Natural killer cell (primary cell): Measurements from ENCODE around the gene HIC1. TPM values are rescaled to one million over a fixed set of nuclear protein-coding genes. Genes with fewer than 3 reads are reported as not detected.
A peak's percentile ranks its signal among the peaks of the same experiment; 100 is the strongest.

Experiments
- ATAC-seq, 3 donors: fragments of 150-1000 bp in 2 of 3; fragments of 200-7000 bp in 1 of 3; cut with Tn5 transposase; 1 replicate in 1 of 3; 2 replicates in 2 of 3; pipeline ENCODE4 v1.10.0; 2021; ENCODE audit warnings: mild to moderate bottlenecking in 2 of 3, moderate library complexity in 2 of 3
- DNase-seq, 2 donors: peaks; one replicate each; pipeline versions ENCODE4 v3.0.0 to v3.0.0-alpha.2; 2013 to 2021; ENCODE audit warnings: mixed read lengths in 1 of 2
- H3K27ac ChIP-seq: one replicate; pipeline ENCODE4 v1.5.1; 2013; ENCODE audit warnings: mild to moderate bottlenecking, low read length
- H3K27me3 ChIP-seq: one replicate; pipeline ENCODE4 v1.6.1; 2013; ENCODE audit warnings: low read length; ENCODE audit not compliant: control insufficient read depth, insufficient read depth
- H3K36me3 ChIP-seq: one replicate; pipeline ENCODE4 v1.6.1; 2013; ENCODE audit warnings: low read length; ENCODE audit not compliant: control insufficient read depth, insufficient read depth
- H3K4me1 ChIP-seq: one replicate; pipeline ENCODE4 v1.6.1; 2013; ENCODE audit warnings: low read length; ENCODE audit not compliant: control insufficient read depth, insufficient read depth
- H3K4me3 ChIP-seq: one replicate; pipeline ENCODE4 v1.5.1; 2013; ENCODE audit warnings: low read length
- H3K9me3 ChIP-seq: one replicate; pipeline ENCODE4 v1.6.1; 2013; ENCODE audit warnings: low read length; ENCODE audit not compliant: control insufficient read depth, insufficient read depth
- H3K27ac Mint-ChIP-seq, 2 donors: one replicate each; pipeline ENCODE4 v1.8.0; 2022; ENCODE audit warnings: mild to moderate bottlenecking in 2 of 2, mixed read lengths in 2 of 2, moderate library complexity in 1 of 2
- H3K27me3 Mint-ChIP-seq, 2 donors: one replicate each; pipeline ENCODE4 v1.8.0; 2022; ENCODE audit warnings: low read depth in 2 of 2, mixed read lengths in 2 of 2
- H3K36me3 Mint-ChIP-seq: one replicate; pipeline ENCODE4 v1.8.0; 2022; ENCODE audit warnings: mixed read lengths
- H3K4me1 Mint-ChIP-seq, 2 donors: one replicate each; pipeline ENCODE4 v1.8.0; 2022; ENCODE audit warnings: mixed read lengths in 2 of 2
- H3K4me3 Mint-ChIP-seq: one replicate; pipeline ENCODE4 v1.8.0; 2022; ENCODE audit warnings: mild to moderate bottlenecking, moderate library complexity, mixed read lengths
- H3K9me3 Mint-ChIP-seq, 2 donors: one replicate each; pipeline ENCODE4 v1.8.0; 2022; ENCODE audit warnings: mixed read lengths in 2 of 2
- WGBS: methylation state at CpG from one replicate; pipeline ENCODE4 v1.1.7; 2013; ENCODE audit warnings: missing lambda C conversion rate; ENCODE audit not compliant: insufficient coverage; 5-methylcytosine and 5-hydroxymethylcytosine counted together
- intact Hi-C: fragments of 100-400 bp; cut with micrococcal nuclease; formaldehyde crosslinking; loops from one replicate; pipeline ENCODE4 v1.14.2; 2022
- total RNA-seq, 4 donors: library from RNA; stranded (reverse); fragments of 120-200 nt in 1 of 4; gene quantifications; one replicate each; pipeline versions ENCODE4 v1.2.3 to v1.2.4, GENCODE V29; 2013 to 2022
- TF ChIP-seq, protein P1 (sequence below): fragments of 200-600 bp; IDR thresholded peaks from one replicate; pipeline ENCODE4 v1.8.0; 2022; ENCODE audit warnings: antibody characterized with exemption

Gene HIC1
- total RNA-seq, 3 donors from 2014 or later (not counting 1 experiment from before 2014, with no cell fraction given), result 19.2 to 26.4 (median 20.7) TPM

DNA sequence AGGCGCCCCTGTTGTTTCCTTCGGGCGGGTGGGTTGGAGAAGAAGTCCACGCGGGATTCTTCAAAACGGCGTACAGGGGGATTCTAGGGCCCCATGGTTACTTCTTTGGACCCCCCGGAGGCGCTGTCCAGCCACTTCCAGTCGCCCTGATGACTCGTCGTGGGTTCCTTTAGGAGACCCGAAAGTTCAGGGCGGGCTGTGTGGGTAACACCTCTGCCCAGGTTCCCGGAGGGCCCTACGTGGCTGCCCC lies 716 bp upstream of the HIC1 start:
- Mint-ChIP-seq H3K9me3 (no peaks in the 10 kb centered on the region), H3K27me3 (no peaks in the 10 kb centered on the region), H3K4me1 (peaks cover 11 to 26% of the 10 kb centered on the region in 2 donors), H3K27ac (peak overlapping the region; percentile 54 to 84), H3K4me3 (peak overlapping the region; percentile 86), H3K36me3 (no peaks in the 10 kb centered on the region)
- DNase-seq (no peak), ATAC-seq (no peak)
- peaks cover 5% of the 10 kb centered on the region for H3K27me3 ChIP-seq
- WGBS, result 1% methylated on average over 16 of the region's 16 CpGs
- TF ChIP-seq, protein P1, sequence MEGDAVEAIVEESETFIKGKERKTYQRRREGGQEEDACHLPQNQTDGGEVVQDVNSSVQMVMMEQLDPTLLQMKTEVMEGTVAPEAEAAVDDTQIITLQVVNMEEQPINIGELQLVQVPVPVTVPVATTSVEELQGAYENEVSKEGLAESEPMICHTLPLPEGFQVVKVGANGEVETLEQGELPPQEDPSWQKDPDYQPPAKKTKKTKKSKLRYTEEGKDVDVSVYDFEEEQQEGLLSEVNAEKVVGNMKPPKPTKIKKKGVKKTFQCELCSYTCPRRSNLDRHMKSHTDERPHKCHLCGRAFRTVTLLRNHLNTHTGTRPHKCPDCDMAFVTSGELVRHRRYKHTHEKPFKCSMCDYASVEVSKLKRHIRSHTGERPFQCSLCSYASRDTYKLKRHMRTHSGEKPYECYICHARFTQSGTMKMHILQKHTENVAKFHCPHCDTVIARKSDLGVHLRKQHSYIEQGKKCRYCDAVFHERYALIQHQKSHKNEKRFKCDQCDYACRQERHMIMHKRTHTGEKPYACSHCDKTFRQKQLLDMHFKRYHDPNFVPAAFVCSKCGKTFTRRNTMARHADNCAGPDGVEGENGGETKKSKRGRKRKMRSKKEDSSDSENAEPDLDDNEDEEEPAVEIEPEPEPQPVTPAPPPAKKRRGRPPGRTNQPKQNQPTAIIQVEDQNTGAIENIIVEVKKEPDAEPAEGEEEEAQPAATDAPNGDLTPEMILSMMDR, result no peak
- H3K4me3 ChIP-seq, result peak overlapping the region; percentile 31
- H3K36me3 ChIP-seq, result no peaks in the 10 kb centered on the region
- peaks cover 64% of the 10 kb centered on the region for H3K4me1 ChIP-seq
- H3K27ac ChIP-seq, result peak overlapping the region; percentile 48
- intact Hi-C loops, result loop anchor here (1.0 kb wide), 3 partner anchors 190 to 299 kb away; no protein-coding TSS in a partner anchor
- no peaks in the 10 kb centered on the region for H3K9me3 ChIP-seq

DNA sequence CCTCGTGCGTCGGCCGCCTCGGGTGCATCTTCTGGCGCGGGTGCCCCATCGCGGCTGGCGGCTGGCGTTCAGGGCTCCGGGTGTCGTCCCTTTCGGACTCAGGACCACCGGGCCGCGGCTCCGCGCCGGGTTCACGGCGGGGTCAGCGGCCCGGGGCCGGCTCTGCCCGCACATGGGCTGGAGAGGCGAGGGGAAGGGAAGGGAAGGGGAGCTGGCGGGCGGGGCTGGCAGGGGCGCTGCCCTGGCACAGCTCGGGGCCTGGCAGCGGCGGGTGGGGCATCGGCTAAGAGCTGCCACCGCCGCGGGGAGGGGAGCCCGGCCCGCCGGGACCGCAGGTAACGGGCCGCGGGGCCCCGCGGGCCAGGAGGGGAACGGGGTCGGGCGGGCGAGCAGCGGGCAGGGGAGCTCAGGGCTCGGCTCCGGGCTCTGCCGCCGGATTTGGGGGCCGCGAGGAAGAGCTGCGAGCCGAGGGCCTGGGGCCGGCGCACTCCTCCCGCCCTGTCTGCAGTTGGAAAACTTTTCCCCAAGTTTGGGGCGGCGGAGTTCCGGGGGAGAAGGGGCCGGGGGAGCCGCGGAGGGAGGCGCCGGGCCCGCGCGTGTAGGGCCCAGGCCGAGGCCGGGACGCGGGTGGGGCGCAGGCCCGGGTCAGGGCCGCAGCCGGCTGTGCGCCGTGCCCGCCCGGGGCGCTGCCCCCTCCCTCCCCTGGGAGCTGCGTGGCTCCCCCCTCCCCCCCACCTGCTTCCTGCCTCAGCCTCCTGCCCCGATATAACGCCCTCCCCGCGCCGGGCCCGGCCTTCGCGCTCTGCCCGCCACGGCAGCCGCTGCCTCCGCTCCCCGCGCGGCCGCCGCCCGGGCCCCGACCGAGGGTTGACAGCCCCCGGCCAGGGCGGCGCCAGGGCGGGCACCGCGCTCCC lies 646 bp downstream of the HIC1 start:
- intact Hi-C loops, result no loop called here
- DNase-seq, result peak; percentile 46 to 72
- under 1% methylated on average over 113 of the region's 113 CpGs for WGBS
- ATAC-seq, result peak in 2 of 3 donors; percentile 1 to 3
- Mint-ChIP-seq H3K9me3 (no peaks in the 10 kb centered on the region), H3K27me3 (no peaks in the 10 kb centered on the region), H3K4me3 (peak overlapping the region; percentile 78), H3K4me1 (peaks cover 21 to 37% of the 10 kb centered on the region in 2 donors), H3K27ac (peak overlapping the region; percentile 54 to 84), H3K36me3 (no peaks in the 10 kb centered on the region)
- Histone ChIP-seq H3K9me3 (no peaks in the 10 kb centered on the region), H3K4me3 (peak overlapping the region; percentile 30), H3K27ac (no peak overlapping the region), H3K27me3 (peaks cover 5% of the 10 kb centered on the region), H3K36me3 (no peaks in the 10 kb centered on the region), H3K4me1 (peaks cover 64% of the 10 kb centered on the region)
- TF ChIP-seq, protein P1, result no peak

GRCh38 chr17:2056206-2057174 lies 1.6 kb downstream of the HIC1 start:
- Mint-ChIP-seq H3K4me3 (peak overlapping the region; percentile 78), H3K27me3 (no peaks in the 10 kb centered on the region), H3K36me3 (no peaks in the 10 kb centered on the region), H3K9me3 (no peaks in the 10 kb centered on the region), H3K4me1 (peaks cover 23 to 38% of the 10 kb centered on the region in 2 donors), H3K27ac (peak overlapping the region in 1 of 2 donors; percentile 51)
- ATAC-seq, result no peak
- Histone ChIP-seq H3K36me3 (peaks cover 3% of the 10 kb centered on the region), H3K4me3 (peak overlapping the region; percentile 30), H3K27ac (peak overlapping the region; percentile 26), H3K27me3 (peaks cover 3% of the 10 kb centered on the region), H3K4me1 (peaks cover 55% of the 10 kb centered on the region), H3K9me3 (no peaks in the 10 kb centered on the region)
- 12% methylated on average over 85 of the region's 85 CpGs for WGBS
- TF ChIP-seq, protein P1, result no peak
- peak in 1 of 2 donors; percentile 81 for DNase-seq
- intact Hi-C loops, result no loop called here
